Lower leg skin (tissue), 3 donors: ENCODE measurements around the gene CST7.

ENCODE experiments used
- CTCF ChIP-seq, 3 donors: fragments of 450-650 bp; IDR thresholded peaks; one replicate each; pipeline ENCODE4 v1.5.1; 2016; ENCODE audit warnings: antibody characterized with exemption in 3 of 3, mild to moderate bottlenecking in 3 of 3, moderate library complexity in 2 of 3
- POLR2A ChIP-seq, 2 donors: fragments of 450-650 bp; IDR thresholded peaks; one replicate each; pipeline ENCODE4 v1.6.1; 2016 to 2017; ENCODE audit warnings: antibody characterized with exemption in 2 of 2, mild to moderate bottlenecking in 1 of 2, moderate library complexity in 1 of 2

- TF ChIP-seq CTCF (IDR thresholded peaks at IDR 0.05) (no peak), POLR2A (IDR thresholded peaks at IDR 0.05) (no peak)
Measured at GRCh38 chr20:24957326-24958016, 8.4 kb downstream of the CST7 start.
